PC-3 (cell line): Measurements from ENCODE around the gene TBC1D16.

ENCODE experiments used
- EZH2 ChIP-seq: fragments of 300-600 bp; sonication (generic); IDR thresholded peaks from one replicate; pipeline ENCODE4 v1.6.1; 2017; ENCODE audit warnings: antibody characterized with exemption, mild to moderate bottlenecking, low read length; ENCODE audit not compliant: unreplicated experiment
- EZH2phosphoT487 ChIP-seq: fragments of 300-600 bp; sonication (generic); IDR thresholded peaks from 2 replicates; pipeline ENCODE4 v1.6.1; 2018; ENCODE audit warnings: mild to moderate bottlenecking, antibody characterized with exemption, low read length, borderline replicate concordance
- TF ChIP-seq, protein P1 (sequence below): fragments of 300-600 bp; sonication (generic); conservative IDR thresholded peaks from 2 replicates; pipeline ENCODE4 v1.5.1; 2017; ENCODE audit warnings: antibody characterized with exemption, low read depth, mild to moderate bottlenecking, low read length

DNA sequence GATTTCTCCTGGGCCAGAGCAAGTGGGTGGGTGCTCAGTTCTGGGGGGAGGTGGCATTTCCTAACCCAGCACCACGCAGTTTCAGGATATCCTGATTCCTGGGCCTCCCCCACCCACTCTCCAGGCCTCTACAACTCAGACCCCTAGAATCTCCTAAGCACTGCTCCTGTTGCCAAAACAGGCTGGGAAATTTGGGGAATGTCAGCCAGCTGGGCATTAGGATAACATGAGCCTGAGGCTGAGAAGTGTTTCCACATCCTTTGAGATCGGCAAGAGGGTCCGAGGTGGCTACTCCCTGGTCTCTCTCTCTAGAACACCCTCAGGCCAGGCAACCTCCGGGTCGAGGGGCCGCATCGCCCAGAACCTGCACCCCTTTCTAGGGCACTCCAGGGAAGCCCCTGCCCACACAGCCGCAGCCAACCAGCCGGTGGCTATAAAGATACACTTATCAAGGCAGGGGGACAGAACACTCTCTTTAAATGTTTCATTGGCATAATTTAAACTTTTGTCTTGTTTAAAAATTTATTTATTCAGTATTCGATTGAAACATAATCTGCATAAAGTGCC lies 23.6 kb downstream of the TBC1D16 start:
- no peak for TF ChIP-seq EZH2
- TF ChIP-seq, protein P1, sequence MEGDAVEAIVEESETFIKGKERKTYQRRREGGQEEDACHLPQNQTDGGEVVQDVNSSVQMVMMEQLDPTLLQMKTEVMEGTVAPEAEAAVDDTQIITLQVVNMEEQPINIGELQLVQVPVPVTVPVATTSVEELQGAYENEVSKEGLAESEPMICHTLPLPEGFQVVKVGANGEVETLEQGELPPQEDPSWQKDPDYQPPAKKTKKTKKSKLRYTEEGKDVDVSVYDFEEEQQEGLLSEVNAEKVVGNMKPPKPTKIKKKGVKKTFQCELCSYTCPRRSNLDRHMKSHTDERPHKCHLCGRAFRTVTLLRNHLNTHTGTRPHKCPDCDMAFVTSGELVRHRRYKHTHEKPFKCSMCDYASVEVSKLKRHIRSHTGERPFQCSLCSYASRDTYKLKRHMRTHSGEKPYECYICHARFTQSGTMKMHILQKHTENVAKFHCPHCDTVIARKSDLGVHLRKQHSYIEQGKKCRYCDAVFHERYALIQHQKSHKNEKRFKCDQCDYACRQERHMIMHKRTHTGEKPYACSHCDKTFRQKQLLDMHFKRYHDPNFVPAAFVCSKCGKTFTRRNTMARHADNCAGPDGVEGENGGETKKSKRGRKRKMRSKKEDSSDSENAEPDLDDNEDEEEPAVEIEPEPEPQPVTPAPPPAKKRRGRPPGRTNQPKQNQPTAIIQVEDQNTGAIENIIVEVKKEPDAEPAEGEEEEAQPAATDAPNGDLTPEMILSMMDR, result no peak
- TF ChIP-seq EZH2phosphoT487, result no peak
